SK-N-MC (cell line): ENCODE data around the gene ZNF646.

Experiments
- EZH2 ChIP-seq: fragments of 200-600 bp; sonication (generic); IDR thresholded peaks from one replicate; pipeline ENCODE4 v1.6.1; 2017; ENCODE audit warnings: antibody characterized with exemption
- FOXP2 ChIP-seq: optimal IDR thresholded peaks from 2 replicates; pipeline ENCODE3; 2011; ENCODE audit warnings: mild to moderate bottlenecking, moderate library complexity; ENCODE audit not compliant: insufficient read depth; ENCODE audit errors: extremely low read length, control extremely low read depth
- POLR2AphosphoS5 ChIP-seq: IDR thresholded peaks from 2 replicates; pipeline ENCODE4 v1.6.1; 2012; ENCODE audit warnings: mild to moderate bottlenecking, low read depth, low read length, borderline replicate concordance

DNA sequence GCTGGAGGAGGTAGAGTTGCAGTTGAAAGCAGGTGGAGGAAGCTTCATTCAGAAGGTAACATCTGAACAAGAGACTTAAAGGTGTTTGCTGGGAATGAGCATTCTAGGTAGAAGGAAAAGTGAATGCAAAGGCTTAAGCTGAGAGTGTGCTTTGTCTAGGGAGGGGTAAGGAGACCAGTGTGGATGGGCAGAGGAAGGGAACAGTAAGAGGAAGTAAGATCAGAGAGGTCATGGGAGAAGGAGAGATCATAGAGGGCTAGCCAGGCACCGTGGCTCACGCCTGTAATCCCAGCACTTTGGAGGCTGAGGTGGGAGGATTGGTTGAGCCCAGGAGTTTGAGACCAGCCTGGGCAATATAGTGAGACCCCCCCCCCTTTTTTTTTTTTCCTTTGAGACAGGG is 37.5 kb upstream of the ZNF646 start:
- TF ChIP-seq POLR2AphosphoS5 (no peak), EZH2 (no peak), FOXP2 (no peak)
